ENCODE measurements around the gene HPN.

GRCh38 chr19:35043906-35044305 is 2.4 kb downstream of the HPN start:
- TF ChIP-seq CTCF (IDR thresholded peaks at IDR 0.05; ENCODE audit: low read length) (no peak), EZH2 (IDR thresholded peaks at IDR 0.05; ENCODE audit: borderline replicate concordance, low read length) (no peak)
